ENCODE results near the gene DTL.
A peak's percentile ranks its signal among the peaks of the same experiment; 100 is the strongest.
"Not testable (repeated sequence)": the region's sequence is repeated elsewhere in the genome, so short reads cannot be mapped to it uniquely, and the experiment has no call there.

Gene DTL, protein sequence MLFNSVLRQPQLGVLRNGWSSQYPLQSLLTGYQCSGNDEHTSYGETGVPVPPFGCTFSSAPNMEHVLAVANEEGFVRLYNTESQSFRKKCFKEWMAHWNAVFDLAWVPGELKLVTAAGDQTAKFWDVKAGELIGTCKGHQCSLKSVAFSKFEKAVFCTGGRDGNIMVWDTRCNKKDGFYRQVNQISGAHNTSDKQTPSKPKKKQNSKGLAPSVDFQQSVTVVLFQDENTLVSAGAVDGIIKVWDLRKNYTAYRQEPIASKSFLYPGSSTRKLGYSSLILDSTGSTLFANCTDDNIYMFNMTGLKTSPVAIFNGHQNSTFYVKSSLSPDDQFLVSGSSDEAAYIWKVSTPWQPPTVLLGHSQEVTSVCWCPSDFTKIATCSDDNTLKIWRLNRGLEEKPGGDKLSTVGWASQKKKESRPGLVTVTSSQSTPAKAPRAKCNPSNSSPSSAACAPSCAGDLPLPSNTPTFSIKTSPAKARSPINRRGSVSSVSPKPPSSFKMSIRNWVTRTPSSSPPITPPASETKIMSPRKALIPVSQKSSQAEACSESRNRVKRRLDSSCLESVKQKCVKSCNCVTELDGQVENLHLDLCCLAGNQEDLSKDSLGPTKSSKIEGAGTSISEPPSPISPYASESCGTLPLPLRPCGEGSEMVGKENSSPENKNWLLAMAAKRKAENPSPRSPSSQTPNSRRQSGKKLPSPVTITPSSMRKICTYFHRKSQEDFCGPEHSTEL

DNA sequence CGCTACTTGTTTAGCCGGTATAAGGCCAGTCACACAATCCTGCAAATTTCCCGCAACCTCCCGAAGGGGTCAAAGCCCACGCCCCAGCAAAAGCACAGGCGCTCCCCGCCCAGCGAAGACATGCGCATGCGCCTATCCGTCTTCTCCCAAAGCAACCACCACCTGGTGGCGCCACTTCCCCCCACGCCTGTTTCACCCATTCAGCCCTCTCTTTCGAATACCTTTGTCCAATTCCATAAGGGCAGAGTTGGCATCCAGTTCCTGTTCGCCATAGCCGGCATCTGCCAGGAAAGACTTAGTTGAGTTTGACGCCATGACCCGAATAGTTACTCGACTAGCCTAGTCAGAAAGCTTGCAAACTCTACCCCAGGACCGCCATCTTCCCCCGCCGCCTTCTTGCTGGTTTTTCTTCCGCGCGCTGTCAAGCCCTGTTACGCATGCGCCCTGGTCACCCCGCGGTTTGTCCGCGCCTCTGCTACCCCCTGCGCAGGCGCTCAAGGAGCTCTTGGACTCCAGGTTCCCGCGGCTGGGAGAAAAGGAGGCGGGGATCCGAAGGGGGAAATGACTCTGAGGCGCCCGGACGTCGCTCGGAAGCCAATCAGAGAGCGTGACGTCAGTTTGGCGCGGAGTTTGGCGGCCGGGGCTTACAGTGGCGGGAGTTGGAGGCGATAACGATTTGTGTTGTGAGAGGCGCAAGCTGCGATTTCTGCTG, at the start of gene DTL, which contains the start of gene INTS7:
TSS of gene DTL (plus strand) at position 626 of the 712 bp plus-strand sequence. CDS start 143 bp downstream, outside the sequence.
TSS of gene INTS7 (minus strand) at position 435 of the 712 bp plus-strand sequence. CDS start at position 315, 120 bp downstream.
- DNase-seq (ENCODE audit: low read depth, low spot score) = peak; percentile 98

DNA sequence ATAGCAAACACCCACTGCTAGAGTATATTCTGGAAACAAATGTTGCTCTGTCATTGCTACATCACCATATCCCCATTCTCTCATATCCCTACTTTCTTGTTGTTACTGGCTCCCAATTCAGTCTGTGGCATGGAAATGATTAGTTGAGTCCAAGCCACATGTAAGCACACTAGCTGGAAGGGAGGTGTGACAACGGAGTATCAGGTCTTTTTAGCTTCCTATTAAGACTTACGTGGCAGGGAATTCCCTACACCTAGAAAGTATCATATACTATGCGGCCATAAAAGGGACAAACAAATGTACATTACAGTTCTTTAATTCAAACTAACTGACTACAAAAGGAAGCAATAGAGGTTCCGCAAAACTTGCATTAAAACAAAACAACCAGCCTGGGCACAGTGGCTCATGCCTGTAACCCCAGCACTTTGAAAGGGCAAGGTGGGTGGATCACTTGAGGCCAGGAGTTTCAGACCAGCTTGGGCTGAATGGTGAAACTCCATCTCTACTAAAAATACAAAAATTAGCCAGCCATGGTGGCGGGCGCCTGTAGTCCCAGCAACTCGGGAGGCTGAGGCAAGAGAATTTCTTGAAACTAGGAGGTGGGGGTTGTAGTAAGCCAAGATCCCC, 48.8 kb upstream of the DTL start:
- DNase-seq (ENCODE audit: low read depth, low spot score) = no peak

DNA sequence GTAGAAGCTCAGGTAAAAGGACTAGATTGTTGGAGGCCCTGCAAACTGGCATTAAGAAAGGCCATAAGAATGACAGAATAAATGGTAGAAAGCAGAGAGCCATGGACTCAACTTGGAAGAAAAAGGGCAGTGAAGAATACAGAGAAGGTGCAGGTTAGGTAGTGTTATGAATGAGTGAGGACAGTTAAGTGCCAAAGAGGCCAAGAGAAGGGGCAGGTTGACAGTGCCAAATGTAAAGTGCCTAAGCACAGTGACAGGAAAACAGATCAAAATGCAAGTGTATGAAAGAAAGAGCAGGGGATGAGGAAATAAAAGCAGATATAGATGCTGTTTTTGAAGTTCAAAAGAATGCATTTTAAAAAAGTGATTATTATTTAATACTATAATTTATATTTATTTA, 43.9 kb upstream of the DTL start:
- DNase-seq (ENCODE audit: low read depth, low spot score) = no peak

DNA sequence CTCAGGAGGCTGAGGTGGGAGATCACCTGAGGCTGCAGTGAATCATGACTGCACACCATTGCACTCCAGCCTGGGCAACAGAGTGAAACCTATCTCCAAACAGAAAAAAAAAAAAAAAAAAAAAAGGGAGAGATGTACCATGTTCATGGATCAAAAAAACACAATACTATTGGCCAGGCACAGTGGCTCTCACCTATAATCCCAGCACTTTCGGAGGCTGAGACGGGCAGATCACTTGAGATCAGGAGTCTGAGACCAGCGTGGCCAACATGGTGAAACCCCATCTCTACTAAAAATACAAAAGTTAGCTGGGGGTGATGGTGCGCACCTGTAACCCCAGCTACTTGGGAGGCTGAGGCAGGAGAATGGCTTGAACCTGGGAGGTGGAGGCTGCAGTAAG, 38.1 kb upstream of the DTL start:
- DNase-seq (ENCODE audit: low read depth, low spot score) = not testable (repeated sequence)

DNA sequence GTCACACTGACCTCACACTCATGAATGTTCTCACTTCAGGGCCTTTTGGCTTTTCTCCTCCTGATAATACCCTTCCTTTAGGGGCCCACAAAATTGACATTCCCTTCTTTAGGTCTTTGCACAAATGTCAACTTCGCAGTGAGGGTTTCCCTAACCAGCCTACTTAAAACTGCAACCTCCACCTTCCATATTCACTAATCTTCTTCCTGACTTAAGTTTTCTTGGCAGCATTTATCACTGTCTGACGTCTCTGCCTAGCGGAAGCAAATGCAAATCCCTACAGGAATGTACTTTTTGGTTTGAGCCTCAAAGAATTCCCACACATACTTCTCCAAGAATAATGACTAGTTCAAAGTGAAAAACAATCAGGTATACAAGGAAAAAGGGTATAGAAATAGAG, 33.0 kb upstream of the DTL start:
- no peak for DNase-seq (ENCODE audit: low read depth, low spot score)

DNA sequence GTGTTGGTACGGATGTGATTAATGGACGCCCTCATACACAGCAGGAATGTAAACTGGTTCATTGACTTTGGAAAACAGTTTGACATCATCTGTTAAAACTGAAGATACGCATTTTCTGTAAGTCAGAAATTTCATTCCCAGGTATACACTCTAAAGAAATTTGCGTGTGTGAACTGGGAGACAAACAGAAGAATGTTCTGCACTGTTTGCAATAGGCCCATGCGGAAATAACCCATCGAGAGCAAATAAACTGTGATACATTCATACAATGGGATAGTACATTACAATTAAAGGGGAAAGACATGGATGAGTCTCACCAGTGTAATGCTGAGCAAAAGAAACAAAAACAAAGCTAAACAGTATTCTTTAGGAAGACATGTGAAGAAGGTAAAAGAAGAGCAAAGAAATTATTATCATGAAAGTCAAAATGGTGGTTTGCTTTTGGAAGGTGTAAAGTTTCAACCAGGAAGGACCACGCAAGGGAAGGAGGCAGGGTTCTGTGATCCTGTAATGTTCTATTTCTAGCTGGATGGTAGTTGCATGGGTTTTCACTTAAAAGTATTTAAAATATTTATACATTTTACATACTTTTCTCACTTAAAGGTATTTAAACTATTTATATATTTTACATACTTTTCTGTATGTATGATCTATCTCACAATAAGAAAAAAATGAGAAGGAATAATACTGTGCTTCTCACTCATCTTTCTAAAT, 30.5 kb upstream of the DTL start:
- no peak for DNase-seq (ENCODE audit: low read depth, low spot score)

DNA sequence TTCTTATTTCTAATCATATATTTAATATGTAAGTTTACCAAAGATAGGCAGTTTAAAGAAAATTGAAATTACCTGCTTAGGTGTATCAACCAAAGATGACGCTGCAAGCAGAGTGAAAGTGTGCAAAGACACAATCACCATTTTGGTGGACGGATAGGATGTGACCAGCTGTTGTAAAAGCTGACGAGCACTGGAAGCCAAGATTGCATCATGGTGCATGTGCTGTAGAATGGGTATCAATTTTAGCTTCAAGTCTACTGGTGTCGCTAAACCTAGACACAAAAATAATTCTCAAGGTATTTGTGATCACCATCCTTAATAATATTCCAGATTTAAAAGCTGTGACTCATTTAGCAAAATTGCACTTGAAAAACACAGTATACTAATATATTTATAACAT, 28.4 kb upstream of the DTL start:
- DNase-seq (ENCODE audit: low read depth, low spot score) = no peak

DNA sequence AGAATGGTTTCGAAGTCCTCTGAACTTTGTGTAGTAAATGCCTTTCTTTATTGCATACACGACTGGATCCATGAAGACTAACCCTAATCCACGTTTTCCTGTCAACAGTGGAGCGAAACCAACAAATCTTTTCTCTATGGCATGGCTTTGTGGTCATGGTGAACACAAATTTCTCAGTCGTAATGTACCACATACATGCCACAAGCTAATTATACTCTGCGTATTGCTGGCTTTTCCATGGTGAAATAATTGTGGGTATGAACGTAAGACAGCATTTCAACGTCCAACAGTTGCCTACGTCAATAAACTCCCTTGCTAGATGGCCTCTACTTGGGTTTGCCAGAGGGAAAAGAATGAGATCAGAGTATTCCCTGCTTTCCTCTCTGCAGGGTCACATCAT, 27.7 kb upstream of the DTL start:
- DNase-seq (ENCODE audit: low read depth, low spot score) = no peak

DNA sequence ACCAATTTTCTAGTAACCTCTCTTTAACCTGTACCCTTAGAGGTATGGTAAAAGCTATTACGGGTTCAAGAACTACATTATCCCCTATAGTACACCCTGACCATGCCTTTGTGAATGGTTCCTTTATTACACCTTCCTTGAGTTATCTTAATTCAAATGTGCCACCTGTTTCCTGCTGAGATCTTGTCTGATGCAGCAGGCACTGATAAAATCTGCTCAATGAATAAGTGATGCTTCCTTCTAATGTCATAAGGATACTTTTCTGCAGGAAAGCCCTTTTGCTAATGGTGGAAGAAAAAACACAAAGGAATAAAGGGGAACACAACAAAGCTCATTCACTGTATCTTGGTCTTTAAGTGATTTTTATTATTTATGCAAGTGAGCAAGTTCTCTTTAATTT, 26.0 kb upstream of the DTL start:
- no peak for DNase-seq (ENCODE audit: low read depth, low spot score)

DNA sequence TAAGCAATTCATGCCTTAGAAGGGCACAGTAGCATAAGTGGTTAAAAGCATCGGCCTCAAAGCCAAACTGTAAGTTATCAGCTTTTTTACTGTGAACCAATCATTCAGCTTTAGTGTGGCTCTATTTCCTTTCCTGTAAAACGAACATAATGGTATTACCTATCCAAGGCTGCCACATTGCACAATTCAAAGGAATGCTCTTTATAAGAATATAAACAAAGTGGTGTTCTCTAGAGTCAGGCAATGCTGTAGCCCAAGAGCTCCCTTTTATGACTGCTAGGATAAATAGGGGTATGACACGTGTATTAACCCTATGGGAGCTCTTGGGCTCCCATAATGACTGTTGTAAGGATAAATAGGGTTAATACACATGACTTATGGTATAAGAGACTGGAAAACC, 25.5 kb upstream of the DTL start:
- no peak for DNase-seq (ENCODE audit: low read depth, low spot score)

DNA sequence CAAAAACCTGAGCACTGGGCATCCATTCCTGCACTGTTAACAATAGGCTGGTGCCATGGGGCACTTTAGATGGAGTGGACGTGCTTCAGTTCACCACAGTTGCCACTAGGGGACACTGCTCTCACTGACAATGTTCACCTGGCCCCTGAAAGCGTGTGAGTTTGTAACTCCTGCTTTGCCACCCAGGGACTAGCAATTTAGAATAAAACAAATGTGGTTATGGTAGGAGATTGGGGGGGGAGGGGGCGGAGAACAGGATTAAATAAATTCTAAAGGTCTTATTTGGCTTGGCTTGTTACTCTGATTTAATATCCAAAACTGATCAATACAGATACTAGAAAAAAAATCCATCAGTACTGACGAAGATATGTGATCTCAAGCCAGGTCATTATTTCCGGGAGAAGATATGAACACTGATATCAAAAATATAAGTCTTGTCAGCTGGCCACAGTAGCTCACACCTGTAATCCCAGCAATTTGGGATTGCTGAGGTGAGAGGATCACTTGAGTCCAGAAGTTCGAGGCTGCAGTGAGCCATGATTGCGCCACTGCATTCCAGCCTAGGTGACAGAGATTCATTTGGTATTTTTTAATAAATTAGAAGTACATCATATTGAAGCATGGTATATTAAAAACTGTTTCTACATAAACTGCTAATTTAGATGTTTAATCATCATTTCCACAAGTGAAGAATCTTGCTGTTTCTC, 23.4 kb upstream of the DTL start:
- DNase-seq (ENCODE audit: low read depth, low spot score) = peak; percentile 26

DNA sequence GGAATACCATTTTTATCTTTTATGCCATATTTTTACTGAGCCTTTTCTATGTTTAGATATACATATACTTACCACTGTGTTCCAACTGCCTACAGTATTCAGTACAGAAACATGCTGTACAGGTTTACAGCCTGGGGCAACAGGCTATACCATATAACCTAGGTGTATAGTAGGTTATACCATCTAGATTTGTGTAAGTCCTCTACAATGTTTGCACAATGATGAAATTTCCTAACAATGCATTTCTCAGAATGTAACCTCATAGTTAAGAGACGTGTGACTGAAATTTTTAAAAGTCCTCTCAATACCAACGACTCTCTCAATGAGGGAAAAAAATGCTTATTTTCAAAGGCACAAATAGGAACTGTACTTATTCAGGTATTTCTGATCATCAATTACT, 21.9 kb upstream of the DTL start:
- DNase-seq (ENCODE audit: low read depth, low spot score) = no peak

DNA sequence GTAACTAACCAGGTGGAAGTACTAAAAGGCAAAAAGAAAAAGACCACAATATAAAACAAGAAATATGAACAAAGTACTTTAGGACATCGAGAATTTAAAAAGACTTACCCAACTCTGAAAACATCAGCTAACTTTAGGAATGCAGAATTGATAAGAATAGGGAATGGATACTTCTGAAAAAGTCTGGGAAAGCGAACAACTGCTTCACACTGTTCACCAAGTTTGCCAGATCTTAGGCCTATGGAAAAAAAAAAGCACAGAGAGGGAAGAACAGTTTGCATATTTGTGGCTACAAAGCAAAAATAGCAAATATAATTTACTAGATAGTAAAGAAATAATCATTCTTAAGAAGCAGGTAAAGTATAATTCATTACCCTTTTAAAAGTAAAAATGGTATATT, 14.6 kb upstream of the DTL start:
- DNase-seq (ENCODE audit: low read depth, low spot score) = no peak

DNA sequence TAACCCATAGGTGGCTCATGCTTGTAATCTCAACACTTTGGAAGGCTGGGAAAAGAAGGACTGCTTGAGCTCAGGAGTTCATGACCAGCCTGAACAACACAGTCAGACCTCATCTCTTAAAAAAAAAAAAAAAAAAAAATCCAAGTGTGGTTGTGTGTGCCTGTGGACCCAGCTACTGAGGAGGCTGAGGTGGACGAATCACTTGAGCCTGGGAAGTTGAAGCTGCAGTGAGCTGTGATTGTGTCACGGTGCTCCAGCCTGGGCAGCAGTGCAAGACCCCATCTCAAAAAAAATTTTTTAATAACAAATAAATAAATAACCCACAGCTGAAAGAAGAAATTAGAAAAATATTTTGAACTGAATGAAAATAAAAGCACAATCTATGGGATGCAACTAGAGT, 14.0 kb upstream of the DTL start:
- DNase-seq (ENCODE audit: low read depth, low spot score) = no peak

DNA sequence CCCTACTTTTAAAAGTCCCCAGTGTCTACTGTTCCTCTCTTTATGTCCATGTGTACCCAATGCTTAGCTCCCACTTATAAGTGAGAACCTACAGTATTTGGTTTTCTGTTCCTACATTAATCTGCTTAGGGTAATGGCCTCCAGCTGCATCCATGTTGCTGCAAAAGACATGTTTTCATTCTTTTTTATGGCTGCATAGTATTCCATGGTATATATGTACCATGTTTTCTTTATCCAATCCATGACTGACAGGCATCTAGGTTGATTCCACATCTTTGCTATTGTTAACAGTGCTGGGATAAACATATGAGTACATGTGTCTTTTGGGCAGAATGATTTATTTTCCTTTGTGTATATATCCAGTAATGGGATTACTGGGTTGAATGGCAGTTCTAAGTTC, 12.6 kb upstream of the DTL start:
- not testable (repeated sequence) for DNase-seq (ENCODE audit: low read depth, low spot score)

DNA sequence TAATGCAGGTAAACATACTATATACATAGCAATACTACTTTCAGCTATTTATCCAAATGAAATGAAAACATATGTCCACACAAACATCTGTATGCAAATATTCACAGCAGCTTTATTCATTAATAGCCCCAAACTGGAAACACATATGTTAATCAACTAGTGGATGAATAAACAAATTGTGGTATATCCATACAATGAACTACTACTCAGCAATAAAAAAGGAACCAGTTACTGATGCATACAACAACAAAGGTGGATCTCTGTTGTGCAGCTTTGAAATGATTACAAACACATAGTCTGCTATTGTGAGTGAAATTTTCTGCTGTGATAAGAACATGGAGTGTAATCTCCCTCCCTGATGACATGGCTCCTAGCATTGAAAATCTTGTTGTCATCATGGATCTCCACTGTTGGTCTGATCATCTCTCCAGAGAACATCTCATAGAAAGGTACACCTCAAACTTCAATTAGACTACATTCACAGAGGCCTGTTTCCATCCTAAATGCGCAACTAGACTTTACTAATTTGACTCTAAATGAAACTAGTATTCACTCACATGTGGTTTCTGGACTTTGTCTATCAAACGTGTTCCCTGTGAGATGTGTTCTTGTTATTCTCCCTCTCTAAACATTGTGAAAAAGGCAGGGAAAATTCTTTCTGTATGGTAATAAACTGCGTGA, 10.9 kb upstream of the DTL start:
- DNase-seq (ENCODE audit: low read depth, low spot score) = no peak

DNA sequence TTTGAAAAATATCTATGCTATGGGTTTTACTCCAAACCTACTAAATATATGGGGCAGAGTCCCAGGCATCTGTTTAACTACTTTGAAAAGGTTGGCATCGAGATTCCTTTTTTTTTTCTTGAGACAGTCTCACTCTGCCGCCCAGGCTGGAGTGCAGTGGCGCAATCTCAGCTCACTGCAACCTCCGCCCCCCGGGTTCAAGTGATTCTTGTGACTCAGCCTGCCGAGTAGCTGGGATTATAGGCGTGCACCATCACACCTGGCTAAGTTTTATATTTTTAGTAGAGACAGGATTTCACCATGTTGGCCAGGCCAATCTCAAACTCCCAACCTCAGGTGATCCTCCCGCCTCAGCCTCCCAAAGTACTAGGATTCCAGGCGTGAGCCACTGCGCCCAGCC, 7.8 kb upstream of the DTL start:
- not testable (repeated sequence) for DNase-seq (ENCODE audit: low read depth, low spot score)

DNA sequence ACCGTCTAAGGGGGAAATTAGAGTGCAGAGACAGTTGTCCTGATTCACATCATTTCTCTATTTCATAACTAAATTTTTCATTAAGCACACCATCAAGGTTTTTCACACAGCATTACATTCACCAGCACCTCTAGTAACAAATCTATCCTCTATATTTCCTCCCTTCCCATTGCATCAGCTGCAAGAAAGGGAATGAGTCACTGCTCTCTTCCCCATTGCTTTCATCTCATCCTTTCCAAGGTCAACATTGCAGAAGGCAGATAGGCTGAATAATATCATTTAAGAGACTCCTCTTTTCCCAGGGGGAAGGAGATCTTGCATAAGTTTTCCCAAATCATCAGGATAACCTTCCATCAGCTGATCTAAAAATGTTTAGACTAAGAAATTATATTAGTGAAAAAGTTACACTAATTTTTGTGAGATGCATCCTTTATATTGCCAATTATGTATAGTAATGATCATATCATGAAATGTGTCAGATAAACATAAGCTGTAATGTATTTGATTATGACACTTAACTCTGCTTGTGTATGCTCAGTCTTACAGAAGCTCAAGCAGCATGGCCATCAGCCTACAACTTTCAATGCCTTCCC, 4.5 kb upstream of the DTL start:
- peak; percentile 60 for DNase-seq (ENCODE audit: low read depth, low spot score)

DNA sequence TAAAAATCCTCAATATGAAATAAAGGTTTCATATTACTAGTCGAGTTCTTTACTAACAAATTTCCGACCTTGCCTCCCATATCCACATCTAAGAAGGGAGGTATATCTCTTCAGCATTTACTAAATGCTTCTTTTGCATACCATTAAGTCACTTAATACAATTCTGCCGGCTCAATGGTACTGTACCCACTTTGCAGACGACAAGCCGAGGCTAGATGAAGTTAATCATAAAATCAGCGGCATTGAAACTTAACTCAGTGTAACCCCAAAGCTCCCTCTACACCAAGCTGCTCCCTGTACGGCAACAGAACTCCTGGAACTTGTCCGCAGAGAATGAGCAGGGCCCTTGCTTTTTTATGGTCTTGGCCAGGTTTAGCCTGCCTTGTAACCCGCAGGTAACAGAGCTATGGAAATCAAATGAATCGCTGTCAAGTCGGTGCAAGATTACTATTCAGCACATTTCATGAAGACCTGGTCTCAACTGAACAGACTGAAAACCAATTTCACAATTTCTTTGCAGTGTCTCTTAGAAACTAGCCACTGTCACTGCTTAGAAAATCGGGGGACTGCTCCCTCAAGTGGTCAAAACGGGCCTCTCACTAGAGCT, 929 bp upstream of the DTL start:
- DNase-seq (ENCODE audit: low read depth, low spot score) = no peak

Measured in brain pericyte (primary cell).